A673 (cell line): ENCODE data around the gene POLR2B.

Source experiments
- EZH2 ChIP-seq: fragments of 200-600 bp; sonication (generic); IDR thresholded peaks from 2 replicates; pipeline ENCODE4 v1.6.1; 2017; ENCODE audit warnings: borderline replicate concordance, low read depth, mild to moderate bottlenecking, mixed read lengths, antibody characterized with exemption, low read length; ENCODE audit not compliant: poor library complexity, severe bottlenecking
- TF ChIP-seq, protein P1 (sequence below): fragments of 300-800, 200-600 bp; sonication (generic); conservative IDR thresholded peaks from 2 replicates; pipeline ENCODE4 v1.5.1; 2017; ENCODE audit warnings: low read depth, mild to moderate bottlenecking, antibody characterized with exemption, low read length, moderate library complexity, mixed read lengths

DNA sequence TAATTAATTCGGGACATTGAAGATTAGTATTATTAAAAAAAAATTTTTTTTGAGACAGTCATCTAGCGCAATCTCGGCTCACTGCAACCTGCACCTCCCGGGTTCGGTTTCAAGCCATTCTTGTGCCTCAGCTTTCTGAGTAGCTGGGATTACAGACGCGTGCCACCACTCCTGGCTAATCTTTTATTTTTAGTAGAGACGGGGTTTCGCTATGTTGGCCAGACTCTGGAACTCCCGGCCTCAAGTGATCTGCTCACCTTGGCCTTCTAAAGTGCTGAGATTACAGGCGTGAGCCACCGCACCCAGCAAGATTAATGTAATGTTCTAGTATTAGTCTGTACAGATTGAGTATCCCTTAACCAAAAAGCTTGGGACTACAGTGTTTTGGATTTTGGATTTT lies 38.3 kb upstream of the POLR2B start:
- TF ChIP-seq, protein P1, sequence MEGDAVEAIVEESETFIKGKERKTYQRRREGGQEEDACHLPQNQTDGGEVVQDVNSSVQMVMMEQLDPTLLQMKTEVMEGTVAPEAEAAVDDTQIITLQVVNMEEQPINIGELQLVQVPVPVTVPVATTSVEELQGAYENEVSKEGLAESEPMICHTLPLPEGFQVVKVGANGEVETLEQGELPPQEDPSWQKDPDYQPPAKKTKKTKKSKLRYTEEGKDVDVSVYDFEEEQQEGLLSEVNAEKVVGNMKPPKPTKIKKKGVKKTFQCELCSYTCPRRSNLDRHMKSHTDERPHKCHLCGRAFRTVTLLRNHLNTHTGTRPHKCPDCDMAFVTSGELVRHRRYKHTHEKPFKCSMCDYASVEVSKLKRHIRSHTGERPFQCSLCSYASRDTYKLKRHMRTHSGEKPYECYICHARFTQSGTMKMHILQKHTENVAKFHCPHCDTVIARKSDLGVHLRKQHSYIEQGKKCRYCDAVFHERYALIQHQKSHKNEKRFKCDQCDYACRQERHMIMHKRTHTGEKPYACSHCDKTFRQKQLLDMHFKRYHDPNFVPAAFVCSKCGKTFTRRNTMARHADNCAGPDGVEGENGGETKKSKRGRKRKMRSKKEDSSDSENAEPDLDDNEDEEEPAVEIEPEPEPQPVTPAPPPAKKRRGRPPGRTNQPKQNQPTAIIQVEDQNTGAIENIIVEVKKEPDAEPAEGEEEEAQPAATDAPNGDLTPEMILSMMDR = no peak
- TF ChIP-seq EZH2 = no peak
